GM21447 (cell line): ENCODE data around the gene FAM236B.
"Not testable (repeated sequence)": the region's sequence is repeated elsewhere in the genome, so short reads cannot be mapped to it uniquely, and the experiment has no call there.

Experiments used
- ATAC-seq: cut with Tn5 transposase; IDR thresholded peaks from one replicate; pipeline ENCODE4 v1.9.1; 2021; ENCODE audit not compliant: unreplicated experiment

The FAM236B gene

DNA sequence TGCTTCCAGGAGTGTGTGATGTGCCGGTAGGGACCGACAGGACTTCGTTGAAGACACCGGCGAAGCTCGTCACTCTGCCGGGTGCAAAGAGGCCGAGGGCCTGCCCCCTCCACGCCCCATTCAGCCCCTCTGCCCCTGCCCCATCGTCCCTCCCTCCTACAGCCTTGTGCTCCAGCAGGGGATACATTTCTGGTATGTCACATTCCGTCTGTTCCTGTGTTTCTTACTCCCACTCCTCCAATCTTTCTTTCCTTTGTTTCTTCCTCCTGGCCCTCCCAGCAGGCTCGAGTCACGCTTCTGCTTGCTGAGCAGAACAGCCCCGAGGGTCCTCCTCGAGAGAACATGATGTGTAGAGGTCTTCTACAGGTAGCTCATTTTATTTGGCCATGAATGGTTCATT, at the start of gene FAM236B:
FAM236B (minus strand) TSS at position 101 of the 400 bp plus-strand sequence; CDS start at position 1, 100 bp downstream.
- not testable (repeated sequence) for ATAC-seq

DNA sequence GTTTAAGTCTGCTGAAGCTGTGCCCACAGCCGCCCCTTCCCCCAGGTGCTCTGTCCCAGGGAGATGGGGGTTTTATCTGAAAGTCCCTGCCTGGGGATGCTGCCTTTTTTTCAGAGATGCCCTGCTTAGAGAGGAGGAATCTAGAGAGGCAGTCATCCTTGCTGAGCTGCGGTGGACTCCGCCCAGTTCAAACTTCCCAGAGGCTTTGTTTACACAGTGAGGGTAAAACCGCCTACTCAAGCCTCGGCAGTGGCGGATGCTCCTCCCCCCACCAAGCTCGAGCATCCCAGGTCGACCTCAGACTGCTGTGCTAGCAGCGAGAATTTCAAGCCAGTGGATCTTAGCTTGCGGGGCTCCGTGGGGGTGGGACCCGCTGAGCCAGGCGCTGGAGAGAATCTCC, 48.2 kb upstream of the FAM236B start:
- not testable (repeated sequence) for ATAC-seq

DNA sequence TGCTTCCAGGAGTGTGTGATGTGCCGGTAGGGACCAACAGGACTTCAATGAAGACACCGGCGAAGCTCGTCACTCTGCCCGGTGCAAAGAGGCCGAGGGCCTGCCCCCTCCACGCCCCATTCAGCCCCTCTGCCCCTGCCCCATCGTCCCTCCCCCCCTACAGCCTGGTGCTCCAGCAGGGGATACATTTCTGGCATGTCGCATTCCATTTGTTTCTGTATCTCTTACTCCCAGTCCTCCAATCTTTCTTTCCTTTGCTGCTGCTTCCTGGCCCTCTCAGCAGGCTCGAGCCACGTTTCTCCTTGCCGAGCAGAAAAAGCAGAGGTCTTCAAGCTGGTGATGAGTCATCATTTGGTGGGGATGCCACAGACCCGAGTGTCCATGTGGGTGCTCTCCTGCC, 25.6 kb upstream of the FAM236B start, which contains the start of gene FAM236D:
FAM236D (minus strand) TSS at position 101 of the 400 bp plus-strand sequence; CDS start at position 1, 100 bp downstream.
- ATAC-seq = not testable (repeated sequence)

DNA sequence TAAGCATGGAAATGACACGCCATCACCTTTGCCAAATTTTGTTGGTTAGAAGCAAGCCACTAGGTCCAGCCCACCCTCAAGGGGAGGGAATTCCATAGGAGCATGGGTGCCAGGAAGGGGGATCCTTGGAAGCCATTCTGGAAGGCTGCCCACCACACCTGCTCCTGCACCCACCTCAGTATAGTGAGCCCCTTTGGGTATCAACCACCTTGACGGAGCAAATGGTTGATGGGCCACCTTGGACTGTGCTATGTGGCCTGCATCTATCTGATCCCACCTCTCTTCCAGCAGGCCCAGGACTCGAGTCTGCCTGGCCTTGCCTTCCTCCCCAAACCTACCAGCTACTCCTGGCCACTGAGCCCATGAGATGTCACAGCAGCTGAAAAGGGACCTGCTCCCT, 7.9 kb upstream of the FAM236B start:
- ATAC-seq = not testable (repeated sequence)

DNA sequence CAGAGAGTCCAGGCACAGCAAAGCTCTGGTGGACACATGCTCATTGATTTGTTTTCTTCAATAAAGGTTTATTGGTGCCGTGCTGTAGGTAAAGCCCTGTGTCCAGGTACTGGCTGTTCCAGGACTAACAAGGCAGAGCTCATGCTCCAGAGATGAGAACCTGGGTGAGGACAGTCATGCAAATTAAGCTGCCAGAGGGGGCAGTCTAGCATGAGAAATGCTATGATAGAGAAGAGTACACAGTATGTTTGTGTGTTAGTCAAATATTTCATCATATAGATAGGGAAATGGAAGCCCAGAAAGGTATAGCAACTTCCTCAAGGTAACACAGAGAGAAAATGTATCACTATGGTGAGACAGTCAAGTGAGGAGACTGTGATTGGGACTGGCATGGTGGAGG, 5.7 kb upstream of the FAM236B start:
- not testable (repeated sequence) for ATAC-seq

DNA sequence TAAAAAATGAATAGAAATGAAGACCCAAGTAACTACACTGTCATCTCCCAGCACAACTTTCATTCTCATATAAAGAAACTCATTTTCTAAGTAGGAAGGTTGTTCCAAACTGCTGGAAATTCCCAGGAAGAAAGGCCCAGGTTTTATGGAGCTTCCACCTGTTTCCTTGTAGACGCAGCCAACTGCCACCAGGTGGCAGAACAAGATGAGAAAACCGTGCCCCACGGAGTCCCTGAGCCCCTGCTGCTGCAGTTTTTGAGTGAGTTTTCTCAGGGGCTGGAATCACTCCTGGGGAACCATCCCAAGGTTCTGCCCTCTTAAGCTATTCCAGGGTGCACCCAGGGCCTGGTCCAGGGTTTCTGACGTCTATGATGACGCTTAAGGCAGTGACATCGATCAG, 1.5 kb upstream of the FAM236B start:
- not testable (repeated sequence) for ATAC-seq

DNA sequence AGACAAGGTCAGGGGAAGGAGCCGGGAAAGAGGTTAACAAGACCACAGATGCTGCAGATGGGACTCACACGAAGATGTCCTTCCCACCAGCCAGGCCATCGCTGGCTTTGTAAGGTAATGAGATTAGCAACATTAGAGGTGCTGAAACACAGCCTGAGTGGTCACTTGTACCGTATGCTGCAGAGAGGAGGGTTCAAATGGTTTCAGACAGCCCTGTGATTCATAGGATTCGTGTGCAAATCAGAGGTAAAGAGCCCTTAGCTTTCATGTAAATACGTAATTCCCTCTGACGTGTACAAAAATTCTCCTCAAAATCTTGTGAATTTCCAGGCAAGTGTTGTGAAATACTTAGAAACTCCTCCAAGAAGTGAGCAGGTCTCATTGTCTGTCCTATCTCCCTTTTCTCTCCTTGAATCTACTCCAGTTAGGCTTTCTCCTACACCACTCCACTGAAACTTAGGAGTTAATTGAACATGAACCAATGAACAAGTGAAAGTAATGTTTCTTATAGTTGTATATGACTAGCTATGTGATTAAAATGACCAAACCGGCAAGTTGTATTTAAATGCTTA, 991 bp upstream of the FAM236B start:
- not testable (repeated sequence) for ATAC-seq

DNA sequence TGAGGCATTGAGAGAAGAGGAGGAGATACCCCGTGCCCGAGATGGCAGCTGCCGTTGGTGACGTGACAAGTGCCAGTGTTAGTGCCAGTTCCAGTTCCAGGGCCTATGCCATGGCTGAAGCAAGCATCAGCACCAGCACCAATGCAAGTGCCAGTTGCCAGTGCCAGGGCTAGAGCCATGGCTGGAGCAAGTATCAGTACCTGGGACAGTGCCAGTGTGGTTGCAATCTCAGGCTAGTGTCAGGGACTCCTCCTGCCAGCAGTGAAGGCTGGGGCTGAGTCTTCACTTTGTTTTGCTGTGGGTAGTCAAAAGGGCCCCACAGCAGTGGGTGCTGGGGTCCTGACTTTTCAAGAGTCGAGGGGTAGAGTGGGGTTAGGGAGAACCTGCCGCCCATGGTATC, 4.3 kb downstream of the FAM236B start:
- ATAC-seq = not testable (repeated sequence)

DNA sequence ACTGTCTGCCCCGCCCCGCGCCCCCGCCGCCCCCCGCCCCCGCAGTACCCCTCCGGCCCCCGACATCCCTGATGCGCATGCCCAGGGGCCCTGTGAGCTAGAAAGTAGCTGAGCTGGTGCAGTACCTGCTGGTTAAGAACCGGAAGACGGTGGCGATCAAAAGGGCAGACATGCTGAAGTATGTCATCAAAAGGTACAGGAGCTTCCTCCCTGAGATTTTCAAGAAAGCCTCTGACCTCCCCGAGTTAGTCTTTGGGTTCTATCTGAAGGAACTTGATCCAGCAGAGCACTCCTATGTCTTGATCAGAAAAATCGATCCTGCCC, 5.0 kb downstream of the FAM236B start:
- ATAC-seq = peak; percentile 64

DNA sequence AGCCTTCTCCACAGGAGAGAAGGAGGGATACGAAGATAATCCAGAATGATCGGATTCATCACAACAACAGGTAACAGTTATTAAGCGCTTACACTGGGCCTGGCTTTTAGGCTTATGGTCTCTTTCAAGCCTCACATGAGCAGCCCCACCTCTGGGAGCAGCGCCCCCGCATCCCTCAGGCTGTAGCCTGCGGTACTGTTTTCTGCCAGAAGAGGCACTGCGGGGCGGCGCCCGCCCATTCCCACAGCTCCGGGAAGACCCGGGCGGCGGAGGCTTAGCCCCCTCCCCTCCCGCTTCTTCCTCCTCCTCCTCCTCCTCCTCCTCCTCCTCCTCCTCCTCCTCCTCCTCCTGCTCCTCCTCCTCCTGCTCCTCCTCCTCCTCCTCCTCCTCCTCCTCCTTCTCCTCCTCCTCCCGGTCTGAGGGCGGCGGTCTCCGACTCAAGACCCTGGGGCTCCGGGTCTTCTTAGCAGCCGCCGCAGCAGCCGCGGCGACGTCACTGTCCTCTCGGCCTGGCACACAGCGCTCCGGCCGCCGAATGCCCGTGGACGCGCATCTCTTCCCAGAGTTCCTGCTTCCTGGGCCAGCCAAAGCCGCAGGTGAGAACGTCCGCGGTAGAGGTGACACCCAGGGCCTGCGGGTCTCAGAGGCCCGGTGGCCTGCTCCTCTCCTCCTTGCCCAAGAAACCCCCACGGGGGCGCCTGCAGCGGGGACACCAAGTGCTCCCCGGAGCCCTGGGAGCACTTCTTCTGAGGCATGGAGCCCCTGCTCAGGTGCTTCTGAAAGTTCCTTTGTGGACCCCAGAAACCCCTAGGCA, 5.6 kb downstream of the FAM236B start, which contains the start of gene DMRTC1B:
DMRTC1B (plus strand) TSS at position 238 of the 814 bp plus-strand sequence. CDS start 68,246 bp downstream, outside the sequence.
- ATAC-seq = peak; percentile 68

DNA sequence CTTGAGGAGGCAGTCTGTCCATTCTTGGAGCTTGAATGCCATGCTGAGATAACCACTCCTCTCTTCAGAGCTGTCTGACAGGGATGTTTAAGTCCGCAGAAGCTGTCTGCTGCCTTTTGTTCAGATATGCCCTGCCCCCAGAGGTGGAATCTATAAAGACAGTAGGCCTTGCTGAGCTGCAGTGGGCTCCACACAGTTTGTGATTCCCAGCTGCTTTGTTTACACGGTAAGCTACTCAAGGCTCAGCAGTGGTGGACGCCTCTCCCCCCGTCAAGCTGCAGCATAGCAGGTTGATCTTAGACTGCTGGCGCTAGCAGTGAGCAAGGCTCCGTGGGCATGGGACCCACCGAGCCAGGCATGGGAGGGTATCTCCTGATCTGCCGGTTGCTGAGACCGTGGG, 22.0 kb downstream of the FAM236B start:
- not testable (repeated sequence) for ATAC-seq

DNA sequence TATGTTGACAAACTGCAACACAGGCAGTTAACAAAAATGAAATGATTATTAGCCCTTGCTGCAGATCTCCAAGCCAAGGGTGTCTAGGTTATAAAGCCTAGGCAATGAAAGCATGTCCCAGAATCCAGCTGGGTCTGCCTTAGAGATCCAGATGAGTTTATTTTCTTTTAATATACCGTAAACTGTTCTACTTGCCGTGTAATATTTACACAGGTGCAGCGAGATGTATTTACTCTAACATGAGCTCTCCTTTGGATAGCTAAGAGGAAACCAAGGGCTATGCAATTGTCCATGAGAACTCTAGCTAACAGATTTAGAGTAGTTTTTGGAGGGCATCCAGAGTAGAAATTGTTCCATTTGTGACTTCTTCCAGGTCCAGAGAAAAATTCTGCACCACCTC, 33.9 kb downstream of the FAM236B start:
- ATAC-seq = not testable (repeated sequence)

DNA sequence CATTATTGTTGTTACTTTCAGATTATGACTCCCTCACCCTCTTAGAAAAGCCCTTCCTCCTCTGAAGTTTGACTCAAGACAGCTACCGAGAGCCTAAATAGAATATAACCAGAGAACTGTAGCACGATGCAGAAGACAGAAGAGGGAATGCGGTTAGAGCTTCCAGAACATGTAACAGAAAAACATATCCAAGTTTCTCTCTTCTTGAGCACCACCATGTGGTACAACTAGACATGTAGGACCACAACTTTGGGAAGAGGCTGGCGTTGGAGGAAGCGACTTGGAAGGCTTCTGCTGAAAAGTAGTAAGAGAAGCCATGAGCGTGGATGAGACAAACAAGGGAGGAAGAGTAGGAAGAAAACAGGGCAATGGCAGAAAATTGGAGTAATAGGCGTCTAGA, 36.9 kb downstream of the FAM236B start:
- not testable (repeated sequence) for ATAC-seq

DNA sequence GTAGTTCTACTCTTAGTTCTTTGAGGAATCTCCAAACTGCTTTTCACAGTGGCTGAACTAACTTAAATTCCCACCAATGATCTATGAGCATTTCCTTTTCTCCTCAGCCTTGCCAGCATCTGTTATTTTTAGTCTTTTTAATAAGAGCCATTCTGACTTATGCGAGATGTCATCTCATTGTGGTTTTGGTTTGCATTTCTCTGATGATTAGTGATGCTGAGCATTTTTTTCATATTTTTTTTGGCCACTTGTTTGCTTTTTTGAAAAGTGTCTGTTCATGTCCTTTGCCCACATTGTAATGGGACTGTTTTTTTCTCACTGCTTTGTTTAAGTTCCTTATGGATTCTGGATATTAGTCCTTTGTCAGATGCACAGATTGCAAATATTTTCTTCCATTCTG, 46.9 kb downstream of the FAM236B start:
- ATAC-seq = no peak

DNA sequence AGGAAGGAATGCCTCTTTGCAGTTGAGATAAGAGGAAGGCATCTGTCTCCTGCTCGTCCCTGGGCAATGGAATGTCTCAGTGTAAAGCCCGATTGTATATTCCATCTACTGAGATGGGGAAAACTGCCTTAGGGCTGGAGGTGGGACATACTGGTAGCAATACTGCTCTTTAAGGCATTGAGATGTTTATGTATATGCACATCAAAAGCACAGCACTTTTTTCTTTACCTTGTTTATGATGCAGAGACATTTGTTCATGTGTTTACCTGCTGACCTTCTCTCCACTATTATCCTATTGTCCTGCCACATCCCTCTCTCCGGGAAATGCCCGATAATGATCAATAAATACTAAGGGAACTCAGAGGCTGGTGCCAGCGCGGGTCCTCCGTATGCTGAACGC, 48.8 kb downstream of the FAM236B start:
- not testable (repeated sequence) for ATAC-seq
